Measurements from ENCODE around the gene PTPRN2. TPM values are rescaled to one million over a fixed set of nuclear protein-coding genes. Genes with fewer than 3 reads are reported as not detected.

Gene PTPRN2
- total RNA-seq, 2 experiments from 2014 or later = 0.70 TPM; not detected in 1

GRCh38 chr7:157927313-157927925 is 660.2 kb downstream of the PTPRN2 start:
- no peak for TF ChIP-seq EZH2phosphoT487 (IDR thresholded peaks at IDR 0.05; ENCODE audit: borderline replicate concordance, low read depth, low read length)
- TF ChIP-seq, protein P1, sequence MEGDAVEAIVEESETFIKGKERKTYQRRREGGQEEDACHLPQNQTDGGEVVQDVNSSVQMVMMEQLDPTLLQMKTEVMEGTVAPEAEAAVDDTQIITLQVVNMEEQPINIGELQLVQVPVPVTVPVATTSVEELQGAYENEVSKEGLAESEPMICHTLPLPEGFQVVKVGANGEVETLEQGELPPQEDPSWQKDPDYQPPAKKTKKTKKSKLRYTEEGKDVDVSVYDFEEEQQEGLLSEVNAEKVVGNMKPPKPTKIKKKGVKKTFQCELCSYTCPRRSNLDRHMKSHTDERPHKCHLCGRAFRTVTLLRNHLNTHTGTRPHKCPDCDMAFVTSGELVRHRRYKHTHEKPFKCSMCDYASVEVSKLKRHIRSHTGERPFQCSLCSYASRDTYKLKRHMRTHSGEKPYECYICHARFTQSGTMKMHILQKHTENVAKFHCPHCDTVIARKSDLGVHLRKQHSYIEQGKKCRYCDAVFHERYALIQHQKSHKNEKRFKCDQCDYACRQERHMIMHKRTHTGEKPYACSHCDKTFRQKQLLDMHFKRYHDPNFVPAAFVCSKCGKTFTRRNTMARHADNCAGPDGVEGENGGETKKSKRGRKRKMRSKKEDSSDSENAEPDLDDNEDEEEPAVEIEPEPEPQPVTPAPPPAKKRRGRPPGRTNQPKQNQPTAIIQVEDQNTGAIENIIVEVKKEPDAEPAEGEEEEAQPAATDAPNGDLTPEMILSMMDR (conservative IDR thresholded peaks at IDR 0.05; ENCODE audit: low read length) = no peak
- ChIA-PET CTCF (ENCODE audit: unreplicated experiment) (no interaction called here), POLR2A (no interaction called here)
- no peaks in the 10 kb centered on the region for H3K9me3 ChIP-seq (ENCODE audit: low read length)
- H3K36me3 ChIP-seq (ENCODE audit: insufficient read depth, low read length) = no peaks in the 10 kb centered on the region
- peaks cover 6% of the 10 kb centered on the region for H3K4me1 ChIP-seq (ENCODE audit: insufficient read depth, low read length, poor library complexity, severe bottlenecking)
- H3K27ac ChIP-seq (ENCODE audit: low read depth, low read length, poor library complexity, severe bottlenecking) = no peak overlapping the region
- intact Hi-C loops (cut with micrococcal nuclease; ENCODE audit: unreplicated experiment) = no loop called here
- H3K4me3 ChIP-seq (ENCODE audit: low read depth, low read length, poor library complexity, severe bottlenecking) = no peak overlapping the region
- H3K79me2 ChIP-seq (ENCODE audit: insufficient read depth, low read depth, low read length) = no peaks in the 10 kb centered on the region
- no peak overlapping the region for H3K4me2 ChIP-seq (ENCODE audit: low read length)
- no peak for DNase-seq (ENCODE audit: low spot score)
- no peak overlapping the region for H2AFZ ChIP-seq (ENCODE audit: low read length)
- no peaks in the 10 kb centered on the region for H3K9me2 ChIP-seq (ENCODE audit: insufficient read depth, low read length)
- no peaks in the 10 kb centered on the region for H4K20me1 ChIP-seq (ENCODE audit: insufficient read depth, low read length)
- no TSS peak for BruUV-seq (replicated peaks)

- Histone ChIP-seq H3K4me3 (ENCODE audit: low read depth, low read length, poor library complexity, severe bottlenecking) (no peak overlapping the region), H3K4me1 (ENCODE audit: insufficient read depth, low read length, poor library complexity, severe bottlenecking) (peaks cover 6% of the 10 kb centered on the region), H3K9me3 (ENCODE audit: low read length) (no peaks in the 10 kb centered on the region), H3K9me2 (ENCODE audit: insufficient read depth, low read length) (no peaks in the 10 kb centered on the region), H3K36me3 (ENCODE audit: insufficient read depth, low read length) (no peaks in the 10 kb centered on the region), H3K27ac (ENCODE audit: low read depth, low read length, poor library complexity, severe bottlenecking) (no peak overlapping the region), H2AFZ (ENCODE audit: low read length) (no peak overlapping the region), H4K20me1 (ENCODE audit: insufficient read depth, low read length) (no peaks in the 10 kb centered on the region), H3K79me2 (ENCODE audit: insufficient read depth, low read depth, low read length) (no peaks in the 10 kb centered on the region), H3K4me2 (ENCODE audit: low read length) (no peak overlapping the region)
- POLR2A ChIA-PET = no interaction called here
- DNase-seq (ENCODE audit: low spot score) = no peak
- TF ChIP-seq EZH2phosphoT487 (IDR thresholded peaks at IDR 0.05; ENCODE audit: borderline replicate concordance, low read depth, low read length) = no peak
- TF ChIP-seq, protein P1 (conservative IDR thresholded peaks at IDR 0.05; ENCODE audit: low read length) = no peak
- no TSS peak for BruUV-seq (replicated peaks)
- CTCF ChIA-PET (ENCODE audit: unreplicated experiment) = no interaction called here
- intact Hi-C loops (cut with micrococcal nuclease; ENCODE audit: unreplicated experiment) = no loop called here
These were observed 661.0 kb downstream of the PTPRN2 start for GRCh38 chr7:157926521-157927150.

DNA sequence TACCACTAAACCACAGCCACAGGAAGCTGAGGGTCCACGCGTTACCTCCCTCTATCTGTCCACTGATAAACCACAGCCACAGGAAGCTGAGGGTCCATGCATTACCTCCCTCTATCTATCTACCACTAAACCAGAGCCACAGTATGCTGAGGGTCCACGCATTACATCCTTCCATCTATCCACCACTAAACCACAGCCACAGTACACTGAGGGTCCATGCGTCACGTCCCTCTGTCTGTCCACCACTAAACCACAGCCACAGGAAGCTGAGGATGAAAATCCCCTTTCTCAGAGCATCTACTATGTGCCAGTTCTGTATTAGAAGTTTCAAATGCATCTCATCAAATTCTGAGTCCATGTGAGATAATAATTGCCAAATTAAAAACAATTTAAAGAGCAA is 661.5 kb downstream of the PTPRN2 start:
- H3K4me3 ChIP-seq (ENCODE audit: low read depth, low read length, poor library complexity, severe bottlenecking) = no peak overlapping the region
- H3K79me2 ChIP-seq (ENCODE audit: insufficient read depth, low read depth, low read length) = no peaks in the 10 kb centered on the region
- H3K9me2 ChIP-seq (ENCODE audit: insufficient read depth, low read length) = no peaks in the 10 kb centered on the region
- H3K36me3 ChIP-seq (ENCODE audit: insufficient read depth, low read length) = no peaks in the 10 kb centered on the region
- intact Hi-C loops (cut with micrococcal nuclease; ENCODE audit: unreplicated experiment) = no loop called here
- H2AFZ ChIP-seq (ENCODE audit: low read length) = no peak overlapping the region
- DNase-seq (ENCODE audit: low spot score) = no peak
- H3K4me2 ChIP-seq (ENCODE audit: low read length) = no peak overlapping the region
- TF ChIP-seq EZH2phosphoT487 (IDR thresholded peaks at IDR 0.05; ENCODE audit: borderline replicate concordance, low read depth, low read length) = no peak
- TF ChIP-seq, protein P1 (conservative IDR thresholded peaks at IDR 0.05; ENCODE audit: low read length) = no peak
- H3K4me1 ChIP-seq (ENCODE audit: insufficient read depth, low read length, poor library complexity, severe bottlenecking) = peaks cover 6% of the 10 kb centered on the region
- H3K9me3 ChIP-seq (ENCODE audit: low read length) = no peaks in the 10 kb centered on the region
- no TSS peak for BruUV-seq (replicated peaks)
- ChIA-PET CTCF (ENCODE audit: unreplicated experiment) (no interaction called here), POLR2A (no interaction called here)
- no peaks in the 10 kb centered on the region for H4K20me1 ChIP-seq (ENCODE audit: insufficient read depth, low read length)
- H3K27ac ChIP-seq (ENCODE audit: low read depth, low read length, poor library complexity, severe bottlenecking) = no peak overlapping the region

Measured in OCI-LY7 (cell line).